GM19240 (cell line): Measurements from ENCODE around the gene GAS7.
A peak's percentile ranks its signal among the peaks of the same experiment; 100 is the strongest.

ENCODE experiments used
- DNase-seq: peaks from one replicate; pipeline ENCODE4 v3.0.0; 2011; ENCODE audit warnings: low spot score; ENCODE audit not compliant: insufficient read length

Gene GAS7

GRCh38 chr17:9898812-9899211 is 299.6 kb downstream of the GAS7 start:
- no peak for DNase-seq

GRCh38 chr17:9897372-9897968 is 300.9 kb downstream of the GAS7 start:
- no peak for DNase-seq

- DNase-seq: no peak
Observed at GRCh38 chr17:9895923-9896322, 302.5 kb downstream of the GAS7 start.

- DNase-seq: no peak
Observed at GRCh38 chr17:9894231-9894630, 304.2 kb downstream of the GAS7 start.

GRCh38 chr17:9893411-9894012 is 304.9 kb downstream of the GAS7 start:
- no peak for DNase-seq

- peak; percentile 33 for DNase-seq
Observed at GRCh38 chr17:9890124-9890523, 308.3 kb downstream of the GAS7 start.

GRCh38 chr17:9887508-9887907 is 310.9 kb downstream of the GAS7 start:
- no peak for DNase-seq

GRCh38 chr17:9886141-9886930 is 312.1 kb downstream of the GAS7 start:
- DNase-seq: no peak

- no peak for DNase-seq
Observed at GRCh38 chr17:9883451-9883850, 315.0 kb downstream of the GAS7 start.

- no peak for DNase-seq
Observed at GRCh38 chr17:9880582-9880999, 317.8 kb downstream of the GAS7 start.

GRCh38 chr17:9878786-9879525 is 319.4 kb downstream of the GAS7 start:
- DNase-seq: no peak

GRCh38 chr17:9878356-9878755 is 320.1 kb downstream of the GAS7 start:
- DNase-seq: no peak

GRCh38 chr17:9875441-9875840 is 323.0 kb downstream of the GAS7 start:
- DNase-seq: no peak

- DNase-seq: no peak
Observed at GRCh38 chr17:9874722-9875121, 323.7 kb downstream of the GAS7 start.

- no peak for DNase-seq
Observed at GRCh38 chr17:9872852-9873251, 325.6 kb downstream of the GAS7 start.

GRCh38 chr17:9868552-9868951 is 329.9 kb downstream of the GAS7 start:
- no peak for DNase-seq

- DNase-seq: no peak
Observed at GRCh38 chr17:9865586-9865985, 332.8 kb downstream of the GAS7 start.

GRCh38 chr17:9862949-9863348 is 335.5 kb downstream of the GAS7 start:
- no peak for DNase-seq

GRCh38 chr17:9862220-9862619 is 336.2 kb downstream of the GAS7 start:
- no peak for DNase-seq

GRCh38 chr17:9860851-9861250 is 337.6 kb downstream of the GAS7 start:
- DNase-seq: no peak
